Choroid plexus epithelial cell (primary cell): ENCODE measurements around the gene TAF7L.
A peak's percentile ranks its signal among the peaks of the same experiment; 100 is the strongest.
"Not testable (repeated sequence)": the region's sequence is repeated elsewhere in the genome, so short reads cannot be mapped to it uniquely, and the experiment has no call there.

Source experiments
- DNase-seq: peaks from one replicate; pipeline ENCODE4 v3.0.0-alpha.2; 2010; ENCODE audit warnings: low read depth
- H3K4me3 ChIP-seq: 2 replicates; pipeline ENCODE4 v1.5.1; 2011; ENCODE audit warnings: low read depth, mild to moderate bottlenecking, control low read depth, low read length, moderate library complexity
- TF ChIP-seq, protein P1 (sequence below): conservative IDR thresholded peaks from 2 replicates; pipeline ENCODE4 v1.5.1; 2011; ENCODE audit warnings: low read depth, mild to moderate bottlenecking, control low read depth, inconsistent platforms, low read length, moderate library complexity

TAF7L gene, protein sequence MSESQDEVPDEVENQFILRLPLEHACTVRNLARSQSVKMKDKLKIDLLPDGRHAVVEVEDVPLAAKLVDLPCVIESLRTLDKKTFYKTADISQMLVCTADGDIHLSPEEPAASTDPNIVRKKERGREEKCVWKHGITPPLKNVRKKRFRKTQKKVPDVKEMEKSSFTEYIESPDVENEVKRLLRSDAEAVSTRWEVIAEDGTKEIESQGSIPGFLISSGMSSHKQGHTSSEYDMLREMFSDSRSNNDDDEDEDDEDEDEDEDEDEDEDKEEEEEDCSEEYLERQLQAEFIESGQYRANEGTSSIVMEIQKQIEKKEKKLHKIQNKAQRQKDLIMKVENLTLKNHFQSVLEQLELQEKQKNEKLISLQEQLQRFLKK

DNA sequence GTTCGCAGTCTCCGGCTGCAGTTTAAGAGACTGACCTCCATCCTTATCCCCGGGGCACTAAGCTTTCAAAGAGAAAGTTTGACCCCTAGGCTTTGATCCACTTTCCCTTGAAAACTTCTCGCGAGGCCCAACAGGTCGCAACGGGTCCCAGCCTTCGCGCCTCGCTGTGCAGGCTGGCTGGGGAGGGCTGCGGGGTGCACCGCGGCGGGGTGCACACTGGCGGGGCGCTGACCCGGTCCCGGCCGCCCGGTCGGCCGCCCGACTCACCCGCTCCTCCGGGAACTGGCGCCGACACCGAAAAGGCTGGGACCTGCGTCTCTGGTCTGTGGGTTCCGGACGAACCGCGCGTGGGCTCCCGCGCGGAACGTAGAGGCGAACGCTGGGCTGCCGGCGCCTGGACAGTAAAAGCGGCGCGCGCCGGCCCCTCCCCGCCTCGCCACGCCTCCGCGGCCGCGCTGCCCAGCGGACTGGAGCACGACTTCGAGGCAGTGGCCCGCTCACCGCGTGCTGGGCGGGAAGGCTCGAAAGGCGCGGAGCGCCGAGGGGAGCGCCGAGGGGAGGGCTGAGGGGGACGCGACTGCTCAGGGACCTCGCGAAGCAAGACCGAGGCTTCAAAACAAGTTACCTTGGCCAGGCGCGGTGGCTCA, at the start of gene TAF7L:
TAF7L (minus strand) TSS at position 378 of the 647 bp plus-strand sequence. CDS start 3,791 bp downstream, outside the sequence.
- peak; percentile 9 for DNase-seq
- peak within 1 kb of the TSS; percentile 44 for H3K4me3 ChIP-seq
- TF ChIP-seq, protein P1, sequence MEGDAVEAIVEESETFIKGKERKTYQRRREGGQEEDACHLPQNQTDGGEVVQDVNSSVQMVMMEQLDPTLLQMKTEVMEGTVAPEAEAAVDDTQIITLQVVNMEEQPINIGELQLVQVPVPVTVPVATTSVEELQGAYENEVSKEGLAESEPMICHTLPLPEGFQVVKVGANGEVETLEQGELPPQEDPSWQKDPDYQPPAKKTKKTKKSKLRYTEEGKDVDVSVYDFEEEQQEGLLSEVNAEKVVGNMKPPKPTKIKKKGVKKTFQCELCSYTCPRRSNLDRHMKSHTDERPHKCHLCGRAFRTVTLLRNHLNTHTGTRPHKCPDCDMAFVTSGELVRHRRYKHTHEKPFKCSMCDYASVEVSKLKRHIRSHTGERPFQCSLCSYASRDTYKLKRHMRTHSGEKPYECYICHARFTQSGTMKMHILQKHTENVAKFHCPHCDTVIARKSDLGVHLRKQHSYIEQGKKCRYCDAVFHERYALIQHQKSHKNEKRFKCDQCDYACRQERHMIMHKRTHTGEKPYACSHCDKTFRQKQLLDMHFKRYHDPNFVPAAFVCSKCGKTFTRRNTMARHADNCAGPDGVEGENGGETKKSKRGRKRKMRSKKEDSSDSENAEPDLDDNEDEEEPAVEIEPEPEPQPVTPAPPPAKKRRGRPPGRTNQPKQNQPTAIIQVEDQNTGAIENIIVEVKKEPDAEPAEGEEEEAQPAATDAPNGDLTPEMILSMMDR, result no peak

GRCh38 chrX:101337776-101338271, 46.7 kb upstream of the TAF7L start:
- TF ChIP-seq, protein P1, result no peak
- DNase-seq, result no peak
- H3K4me3 ChIP-seq, result no peak overlapping the region

GRCh38 chrX:101334310-101334709, 43.2 kb upstream of the TAF7L start:
- DNase-seq, H3K4me3 ChIP-seq: not testable (repeated sequence)

GRCh38 chrX:101326600-101326999, 35.5 kb upstream of the TAF7L start:
- H3K4me3 ChIP-seq, DNase-seq: not testable (repeated sequence)

- H3K4me3 ChIP-seq, result no peak overlapping the region
These were observed 12.7 kb upstream of the TAF7L start for GRCh38 chrX:101303790-101304189.

GRCh38 chrX:101295603-101296002, 4.5 kb upstream of the TAF7L start:
- not testable (repeated sequence) for DNase-seq, H3K4me3 ChIP-seq

More at GRCh38 chrX:101303790-101304189, 12.7 kb upstream of the TAF7L start:
- TF ChIP-seq, protein P1, result no peak
- DNase-seq, result no peak

DNA sequence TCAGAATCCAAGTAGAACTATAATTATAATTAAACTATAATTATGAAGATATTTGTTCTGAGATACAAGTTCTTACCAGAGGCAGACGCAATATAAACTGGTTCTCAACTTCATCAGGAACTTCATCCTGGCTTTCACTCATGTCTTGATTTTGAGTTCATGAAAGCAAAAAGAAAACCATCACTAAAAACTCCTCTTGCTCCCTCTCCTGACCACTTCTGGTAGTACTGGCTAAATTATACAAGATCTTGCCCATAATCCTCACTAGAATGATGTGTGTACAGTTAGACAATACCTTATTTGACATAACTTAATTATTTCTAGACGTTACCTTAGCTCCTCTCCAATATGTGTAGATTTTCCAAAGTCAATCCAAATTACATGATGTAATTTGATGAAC, 3.7 kb downstream of the TAF7L start:
- peak; percentile 67 for DNase-seq

GRCh38 chrX:101276238-101276637, 14.9 kb downstream of the TAF7L start:
- DNase-seq, result no peak
- TF ChIP-seq, protein P1, result no peak
- H3K4me3 ChIP-seq, result no peak overlapping the region

More for the DNA sequence above, 3.7 kb downstream of the TAF7L start:
- H3K4me3 ChIP-seq, result no peak overlapping the region
- TF ChIP-seq, protein P1, result peak; percentile 59
